Body of pancreas (tissue), 4 donors: ENCODE measurements around the gene PDZRN3.

Experiments used
- POLR2A ChIP-seq, 3 donors: fragments of 450-650 bp; IDR thresholded peaks; one replicate each; pipeline ENCODE4 v1.6.1; 2016; ENCODE audit warnings: antibody characterized with exemption in 3 of 3, mild to moderate bottlenecking in 2 of 3
- TF ChIP-seq, protein P1 (sequence below), 7 experiments: fragments of 450-650 bp in 4 of 7; fragments of 200-600 bp in 3 of 7; sonication (generic) in 3 of 7; IDR thresholded peaks; one replicate each; pipeline ENCODE4 v1.5.1; 2016 to 2019; ENCODE audit warnings: antibody characterized with exemption in 7 of 7

DNA sequence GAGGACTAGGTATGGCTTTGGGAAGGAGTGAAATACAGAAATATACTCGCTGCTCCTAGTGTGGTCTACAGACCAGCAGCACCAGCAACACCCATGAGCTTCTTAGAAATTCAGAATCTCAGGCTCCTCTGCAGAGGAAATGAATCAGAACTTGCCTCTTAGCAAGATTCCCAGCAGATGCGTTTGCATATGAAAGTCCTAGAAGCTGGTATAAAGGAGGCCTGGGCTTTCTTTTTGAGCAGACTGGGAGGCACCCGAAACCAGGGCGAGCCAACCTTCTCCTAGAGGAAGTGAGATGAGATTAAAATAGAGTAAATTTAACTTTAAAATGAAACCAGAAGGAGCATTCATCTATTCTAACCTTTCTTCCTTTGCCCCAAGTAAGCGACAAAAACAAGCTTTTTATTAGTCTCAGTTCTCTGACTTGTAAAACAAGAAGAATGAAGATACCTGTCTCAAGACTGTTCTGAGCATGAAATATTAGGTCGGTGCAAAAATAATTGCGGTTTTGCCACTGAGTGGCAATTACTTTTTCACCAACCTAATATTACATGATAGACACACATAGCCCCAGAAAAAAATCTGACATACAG is 140.0 kb downstream of the PDZRN3 start:
- TF ChIP-seq POLR2A (IDR thresholded peaks at IDR 0.05): no peak
- TF ChIP-seq, protein P1, sequence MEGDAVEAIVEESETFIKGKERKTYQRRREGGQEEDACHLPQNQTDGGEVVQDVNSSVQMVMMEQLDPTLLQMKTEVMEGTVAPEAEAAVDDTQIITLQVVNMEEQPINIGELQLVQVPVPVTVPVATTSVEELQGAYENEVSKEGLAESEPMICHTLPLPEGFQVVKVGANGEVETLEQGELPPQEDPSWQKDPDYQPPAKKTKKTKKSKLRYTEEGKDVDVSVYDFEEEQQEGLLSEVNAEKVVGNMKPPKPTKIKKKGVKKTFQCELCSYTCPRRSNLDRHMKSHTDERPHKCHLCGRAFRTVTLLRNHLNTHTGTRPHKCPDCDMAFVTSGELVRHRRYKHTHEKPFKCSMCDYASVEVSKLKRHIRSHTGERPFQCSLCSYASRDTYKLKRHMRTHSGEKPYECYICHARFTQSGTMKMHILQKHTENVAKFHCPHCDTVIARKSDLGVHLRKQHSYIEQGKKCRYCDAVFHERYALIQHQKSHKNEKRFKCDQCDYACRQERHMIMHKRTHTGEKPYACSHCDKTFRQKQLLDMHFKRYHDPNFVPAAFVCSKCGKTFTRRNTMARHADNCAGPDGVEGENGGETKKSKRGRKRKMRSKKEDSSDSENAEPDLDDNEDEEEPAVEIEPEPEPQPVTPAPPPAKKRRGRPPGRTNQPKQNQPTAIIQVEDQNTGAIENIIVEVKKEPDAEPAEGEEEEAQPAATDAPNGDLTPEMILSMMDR (IDR thresholded peaks at IDR 0.05): no peak
